Hippocampal formation (tissue), 2 donors: Measurements from ENCODE around the gene LIPJ.

Experiments used
- DNase-seq, 2 donors: peaks; one replicate each; lab custom pipeline; 2025; lab: John Stamatoyannopoulos, UW

The LIPJ gene

DNA sequence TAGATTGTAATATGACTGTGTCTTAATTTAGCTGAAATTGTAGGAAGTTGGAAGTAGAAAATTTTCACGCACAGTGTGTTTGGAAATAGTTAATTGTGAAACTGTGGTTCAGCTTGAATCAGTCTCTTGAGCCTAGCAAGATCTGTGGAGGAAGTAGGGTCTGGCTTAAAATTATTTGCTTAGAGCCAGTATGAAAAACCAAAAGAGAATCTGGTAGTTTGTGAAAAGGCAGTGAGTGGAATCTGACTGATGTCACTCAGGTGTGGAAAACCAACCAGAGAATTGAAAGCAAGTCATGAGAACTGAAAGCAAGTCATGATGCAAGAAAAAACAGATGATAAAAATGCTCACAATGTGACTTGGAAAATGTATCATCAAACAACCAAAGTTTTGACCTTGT, 11.5 kb downstream of the LIPJ start:
- no peak for DNase-seq

DNA sequence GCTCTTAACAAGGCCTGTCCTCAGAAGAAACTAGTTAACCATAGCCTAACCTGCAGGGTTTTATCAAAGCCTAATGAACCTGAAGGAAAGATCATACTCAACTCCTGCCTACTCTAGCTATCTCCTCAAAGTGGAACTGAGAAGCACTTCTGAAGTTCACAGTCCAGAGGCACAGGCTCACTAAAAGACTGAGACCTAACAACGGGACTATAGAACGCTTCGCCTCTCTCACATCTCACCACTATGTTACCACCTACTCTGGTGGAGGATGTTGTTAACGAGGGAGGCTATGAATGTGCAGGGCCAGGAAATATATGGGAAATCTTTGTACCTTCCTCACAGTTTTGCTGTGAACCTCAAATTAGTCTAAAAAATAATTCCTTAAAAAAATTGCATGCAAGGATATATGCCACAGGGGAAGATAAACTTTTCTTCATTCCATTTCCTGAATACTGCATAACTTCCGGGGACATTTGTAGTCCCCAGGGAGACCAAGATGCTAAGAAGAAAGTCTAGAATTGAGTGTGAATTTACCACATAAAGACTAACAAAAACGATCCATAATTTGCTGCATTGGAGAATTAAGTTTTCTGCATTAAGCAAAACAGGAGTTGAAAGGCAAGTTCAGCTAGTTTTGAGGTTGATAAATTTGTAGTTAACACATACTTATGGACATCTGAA, 21.6 kb downstream of the LIPJ start:
- DNase-seq, result no peak

DNA sequence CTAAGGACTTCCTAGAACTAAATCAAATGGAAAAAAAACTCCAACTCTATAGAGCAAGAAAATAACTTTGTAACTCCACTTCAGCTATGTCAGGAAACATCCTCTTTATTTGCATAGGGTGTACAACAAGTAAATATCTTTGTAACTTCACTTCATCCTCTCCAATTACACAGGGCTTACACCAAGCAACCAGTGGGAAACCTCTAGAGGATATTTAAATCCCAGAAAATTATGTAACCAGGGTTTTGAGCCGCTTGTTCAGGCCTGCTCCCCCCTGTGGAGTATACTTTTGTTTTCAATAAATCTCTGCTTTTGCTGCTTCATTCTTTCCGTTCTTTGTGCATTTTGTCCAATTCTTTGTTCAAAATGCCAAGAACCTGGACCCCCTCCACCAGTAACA, 22.2 kb downstream of the LIPJ start:
- DNase-seq, result no peak

DNA sequence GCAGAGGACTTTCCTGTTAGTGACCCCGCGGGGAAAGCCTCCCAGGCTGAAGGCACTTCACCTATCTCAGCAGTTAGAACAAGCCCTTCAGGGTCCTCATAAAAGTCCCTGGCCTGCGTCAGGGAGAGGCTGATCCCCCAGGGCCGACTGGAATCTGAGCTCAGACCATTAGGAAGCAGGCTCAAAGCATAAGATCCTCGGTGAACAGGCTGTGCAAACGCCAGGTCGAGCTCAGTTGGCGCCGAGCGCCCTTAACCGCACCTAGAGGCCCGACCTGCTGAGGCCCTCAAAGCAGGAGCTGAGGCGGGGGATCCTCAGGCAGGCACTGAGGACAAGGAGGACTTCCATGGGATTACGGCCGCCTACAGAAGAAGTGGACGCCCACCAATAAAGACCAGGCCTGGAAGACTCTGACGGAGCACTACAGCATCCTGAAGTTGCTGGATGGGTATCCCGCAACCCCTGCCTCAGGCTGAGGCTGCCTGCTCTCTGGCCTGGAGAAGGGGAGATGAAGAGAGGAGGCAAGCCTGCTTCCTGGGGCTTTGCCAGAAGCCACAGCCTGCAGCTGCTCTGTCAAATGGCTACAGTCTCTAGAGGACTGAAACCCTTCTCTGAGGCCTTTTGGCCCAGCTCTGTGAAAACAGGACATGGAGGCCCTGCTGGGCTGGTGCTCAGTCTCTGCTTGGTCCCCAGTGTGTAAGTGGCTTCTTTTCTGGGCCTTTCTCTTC, 29.9 kb downstream of the LIPJ start:
- no peak for DNase-seq

DNA sequence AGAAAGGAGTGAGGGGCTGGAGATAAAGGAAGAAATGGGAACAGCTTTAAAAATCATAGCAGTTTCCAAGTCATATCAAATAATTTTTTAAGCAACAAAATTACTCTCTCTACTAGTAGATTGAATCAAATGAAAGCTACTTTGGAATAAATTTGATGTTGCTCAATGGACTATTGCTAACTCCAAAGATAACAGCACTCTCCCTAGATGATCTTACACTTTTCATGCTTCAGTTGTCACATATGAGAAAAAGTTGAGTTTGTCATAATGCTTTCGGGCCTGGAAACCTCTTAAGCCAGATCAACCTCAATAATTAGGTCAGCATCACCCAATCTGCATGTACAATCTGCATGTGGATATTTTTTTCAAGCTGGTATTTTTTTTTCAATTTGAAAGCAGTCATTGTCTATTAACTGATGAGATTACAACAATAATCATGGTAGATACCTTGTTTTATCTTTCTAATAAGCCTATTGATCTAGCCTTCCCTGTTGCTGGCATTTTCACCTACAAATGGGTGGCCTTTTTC, 31.3 kb downstream of the LIPJ start:
- no peak for DNase-seq

DNA sequence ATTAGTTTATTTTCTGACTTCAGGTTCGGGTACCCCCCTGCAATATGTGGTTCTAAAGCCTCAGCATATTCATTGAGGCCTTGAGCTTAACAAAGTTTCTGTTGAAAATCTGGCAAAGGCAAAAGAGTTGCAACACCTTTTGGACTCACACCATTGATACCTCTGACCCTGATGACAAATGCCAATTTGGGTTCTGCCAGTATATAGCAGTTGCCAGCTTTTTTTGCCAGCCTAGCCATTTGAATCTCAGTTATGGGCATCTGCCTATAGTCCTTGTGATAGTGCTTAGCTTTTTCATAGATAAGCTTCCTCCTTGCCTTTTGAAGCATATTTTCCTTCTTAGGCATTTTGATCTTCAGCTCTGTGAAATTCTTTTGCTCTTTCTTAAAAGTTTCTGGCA, 31.9 kb downstream of the LIPJ start:
- no peak for DNase-seq

DNA sequence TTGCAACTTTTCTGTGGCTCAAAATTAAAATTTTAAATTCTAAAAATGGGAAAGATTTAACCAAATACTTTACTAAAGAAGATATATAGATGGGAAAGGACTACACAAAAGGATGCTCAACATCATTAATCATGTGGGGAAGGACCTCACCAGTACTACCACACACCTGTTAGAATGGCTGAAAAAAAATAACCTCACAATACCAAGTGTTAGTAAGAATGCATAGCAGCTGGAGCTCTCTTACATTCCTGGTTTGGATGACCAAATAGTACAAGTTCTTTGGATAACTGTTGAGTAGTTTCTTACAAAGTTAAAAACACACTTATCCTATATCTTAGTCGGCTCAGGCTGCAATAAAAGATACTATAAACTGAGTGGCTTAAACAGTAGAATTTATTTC, 33.9 kb downstream of the LIPJ start:
- DNase-seq, result no peak

DNA sequence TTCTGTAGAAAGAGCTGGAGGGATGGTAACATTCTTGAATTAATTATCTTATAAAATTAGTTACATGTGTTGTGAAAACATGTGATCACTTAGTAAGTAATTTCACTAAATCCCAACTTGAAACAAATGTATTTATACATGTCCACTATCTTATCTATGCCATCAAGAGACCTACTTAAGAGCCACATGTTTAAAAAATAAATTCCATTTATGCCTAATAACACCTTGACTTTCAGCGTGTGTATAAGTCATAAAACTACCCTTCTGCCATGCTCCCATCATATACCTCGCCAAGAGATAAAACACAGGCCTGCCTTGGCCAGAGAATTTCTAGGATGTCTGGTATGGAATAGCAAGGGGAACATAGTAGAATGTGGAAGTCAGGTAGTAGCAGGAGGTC, 37.3 kb downstream of the LIPJ start:
- no peak for DNase-seq

DNA sequence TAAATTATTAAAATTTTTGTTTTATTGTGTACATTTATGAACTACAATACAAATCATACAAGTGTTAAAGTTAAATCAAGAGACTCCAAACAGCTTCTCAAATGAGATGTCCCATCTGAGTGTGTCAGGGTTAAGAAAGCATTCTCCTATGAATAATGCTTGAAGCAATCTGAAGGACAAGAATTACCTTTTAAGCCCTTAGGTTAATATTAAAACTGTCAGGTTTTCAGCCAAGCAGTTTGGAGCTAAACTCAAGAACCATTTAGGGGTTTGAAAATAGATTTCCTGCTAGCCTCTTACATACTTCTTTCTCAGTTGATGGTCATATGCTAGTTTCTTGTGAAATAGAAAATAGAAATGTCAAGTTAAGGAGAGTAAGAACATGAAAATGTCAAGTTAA, 38.3 kb downstream of the LIPJ start:
- DNase-seq, result no peak

DNA sequence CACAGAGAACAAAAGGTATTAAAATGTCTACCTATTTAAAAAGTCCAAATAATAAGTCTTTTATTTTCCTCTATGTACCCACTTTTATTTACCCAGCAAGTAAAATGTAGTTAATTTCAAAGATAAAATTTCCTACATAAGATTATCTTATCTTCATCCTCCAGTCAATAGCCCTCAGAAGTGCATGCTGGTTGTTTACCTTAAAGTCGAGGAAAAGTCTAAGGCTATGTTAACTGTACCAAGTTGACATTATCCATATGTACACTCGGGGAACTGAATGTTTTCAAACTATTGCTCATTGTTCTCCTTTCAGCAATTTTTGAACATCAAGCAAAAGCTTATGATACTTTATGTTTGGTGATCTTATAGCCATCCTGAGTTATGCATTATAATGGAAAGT, 53.6 kb downstream of the LIPJ start:
- no peak for DNase-seq

DNA sequence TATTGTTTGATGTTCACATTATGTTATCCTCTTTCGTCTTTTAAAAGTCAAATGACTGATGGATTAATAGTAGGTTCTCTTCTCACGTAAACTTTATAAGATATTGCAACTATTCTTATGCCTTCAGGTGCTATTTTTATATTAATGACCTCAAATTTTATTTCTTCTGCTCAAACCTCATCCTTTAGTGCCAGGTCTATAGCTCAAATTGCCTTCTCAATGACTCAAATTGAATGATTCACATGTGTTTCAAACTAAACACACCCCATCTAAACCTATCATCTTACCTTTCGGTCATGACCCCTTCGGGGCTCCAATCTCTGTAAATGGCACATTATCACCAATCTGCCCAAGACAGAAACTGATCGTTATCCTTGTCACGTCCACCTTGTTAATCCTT, 55.6 kb downstream of the LIPJ start:
- no peak for DNase-seq

DNA sequence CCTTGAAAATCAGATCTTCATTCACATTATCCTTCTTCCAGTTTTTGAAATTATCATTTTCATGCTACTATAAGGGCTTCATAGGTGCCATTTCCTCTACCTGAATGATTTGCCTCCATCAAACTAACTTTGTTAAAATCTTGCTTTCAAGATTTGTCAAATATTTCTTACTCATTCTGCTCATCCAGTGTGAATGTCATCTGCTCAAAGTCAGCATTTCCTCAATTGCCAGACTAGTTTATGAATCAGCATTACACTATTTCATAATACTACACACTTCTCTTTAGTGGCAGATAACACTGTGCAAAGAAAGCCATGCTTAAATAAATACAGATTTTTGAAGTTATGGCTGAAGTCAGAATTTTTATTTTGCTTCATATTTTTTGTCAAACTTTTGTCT, 56.4 kb downstream of the LIPJ start:
- DNase-seq, result no peak

DNA sequence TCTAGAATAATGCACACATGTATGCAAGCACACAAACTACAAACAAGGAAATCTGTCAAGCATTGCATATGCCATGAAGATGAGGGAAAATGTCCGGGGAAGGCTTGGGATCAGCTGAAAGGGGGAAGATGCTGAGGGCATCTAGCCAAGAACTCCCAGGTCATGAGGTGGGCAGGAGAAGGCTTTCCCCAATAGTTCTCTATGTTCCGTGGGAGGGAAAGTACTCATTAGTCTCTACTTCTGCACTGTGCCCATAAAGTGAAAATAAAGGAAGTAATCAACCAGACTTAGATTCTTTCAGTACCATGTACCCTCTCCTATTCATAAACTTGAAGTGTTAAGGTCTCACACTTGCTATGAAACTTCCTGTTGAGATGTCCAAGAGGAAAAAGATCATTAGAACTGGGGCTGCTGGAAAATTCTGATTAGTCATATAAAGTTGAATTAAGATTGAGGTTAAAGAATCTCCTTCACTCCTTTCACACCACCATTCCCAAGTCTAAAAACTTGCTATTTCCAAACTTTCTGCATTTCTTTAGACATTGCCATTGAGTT, 60.6 kb downstream of the LIPJ start:
- DNase-seq, result no peak

DNA sequence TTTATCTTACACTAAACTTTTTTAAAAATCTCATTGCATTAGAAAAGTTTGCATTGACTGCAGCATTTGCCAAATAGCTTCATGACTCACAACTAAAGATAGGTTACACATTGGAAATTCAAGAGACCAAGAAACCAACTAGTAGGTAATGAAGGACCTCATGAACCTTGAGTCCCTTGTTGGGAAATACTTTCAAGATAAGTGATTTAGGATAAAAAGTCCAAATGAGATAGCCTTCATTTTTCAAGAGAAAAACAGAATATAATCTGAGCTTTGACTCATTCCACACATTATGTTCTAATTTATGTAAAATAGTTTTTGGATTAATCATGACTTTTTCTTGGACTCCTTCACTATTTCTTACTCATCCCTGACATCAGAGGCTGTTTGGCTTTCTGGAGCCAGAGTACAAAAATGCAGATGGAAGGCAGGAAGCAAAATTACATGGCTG, 64.6 kb downstream of the LIPJ start:
- DNase-seq, result no peak

DNA sequence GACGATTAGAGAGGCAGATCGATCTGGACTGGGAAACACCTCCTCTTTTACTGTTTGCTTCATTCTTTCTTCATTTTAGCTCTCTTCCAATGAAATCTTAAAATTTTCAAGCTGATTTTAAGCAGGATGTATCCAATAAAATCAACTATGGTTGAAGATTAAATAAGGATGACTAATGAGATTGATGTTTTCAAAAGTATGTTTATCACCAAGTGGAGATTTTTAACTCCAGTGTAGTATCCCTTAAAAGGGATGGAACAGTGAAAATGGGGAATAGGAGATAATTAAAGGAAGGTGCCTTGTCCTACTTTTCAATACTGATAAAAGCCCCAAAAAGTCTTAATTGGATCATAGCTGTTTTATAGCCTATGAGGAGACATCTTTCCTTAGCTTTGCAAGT, 66.1 kb downstream of the LIPJ start:
- DNase-seq, result no peak
